ENCODE measurements around the gene SLF2. TPM values are rescaled to one million over a fixed set of nuclear protein-coding genes. Genes with fewer than 3 reads are reported as not detected.

SLF2 gene
- total and polyA plus RNA-seq, 2 of the 8 experiments (the other 6 are each of a cell fraction or from before 2014, with no cell fraction given) = 5.5 to 20.9 TPM

GRCh38 chr10:100886521-100886920, 26.2 kb upstream of the SLF2 start:
- Histone ChIP-seq H2AK5ac (ENCODE audit: low read depth, low read length) (no peak overlapping the region), H3K4me2 (ENCODE audit: insufficient read depth in 1 of 2, low read depth in 2 of 2, low read length in 2 of 2) (no peak overlapping the region), H3K23me2 (ENCODE audit: low read depth, low read length) (no peaks in the 10 kb centered on the region; the same call in 1 of the 2 replicates), H2AFZ (ENCODE audit: low read length) (no peak overlapping the region), H3K14ac (ENCODE audit: insufficient read length) (no peak overlapping the region), H3K27me3 (replicated peaks in 1 of 4; ENCODE audit: control insufficient read depth in 3 of 4, extremely low read depth in 1 of 4, insufficient read depth in 3 of 4, low read length in 3 of 4) (no peaks in the 10 kb centered on the region), H2BK120ac (replicated peaks; ENCODE audit: low read depth, low read length) (no peak overlapping the region), H2BK20ac (ENCODE audit: low read length) (no peak overlapping the region), H3K56ac (replicated peaks; ENCODE audit: insufficient read length, low read depth, low read length) (no peak overlapping the region), H3K23ac (ENCODE audit: insufficient read length) (no peak overlapping the region), H3K4me3 (ENCODE audit: extremely low read depth in 1 of 4, insufficient read depth in 2 of 4, low read depth in 3 of 4, low read length in 4 of 4) (no peak overlapping the region), H3K79me1 (ENCODE audit: low read depth, low read length) (no peaks in the 10 kb centered on the region), H3K4ac (replicated peaks; ENCODE audit: insufficient read length, low read depth, low read length) (no peak overlapping the region), H4K91ac (replicated peaks; ENCODE audit: insufficient read length, low read length) (no peak overlapping the region), H2BK12ac (ENCODE audit: low read depth, low read length) (no peak overlapping the region), H2BK15ac (ENCODE audit: low read length) (no peak overlapping the region), H3K79me2 (ENCODE audit: control insufficient read depth in 1 of 2, insufficient read depth in 2 of 2, low read length in 2 of 2) (no peaks in the 10 kb centered on the region), H3K9me3 (ENCODE audit: insufficient read depth in 2 of 2, low read depth in 1 of 2, low read length in 1 of 2) (no peaks in the 10 kb centered on the region), H2BK5ac (ENCODE audit: low read depth, low read length) (no peak overlapping the region), H4K5ac (ENCODE audit: insufficient read length, low read depth, low read length) (no peak overlapping the region), H4K20me1 (replicated peaks in 1 of 2; ENCODE audit: control insufficient read depth in 1 of 2, insufficient read depth in 2 of 2, low read length in 2 of 2) (no peaks in the 10 kb centered on the region), H3K27ac (ENCODE audit: low read depth, low read length) (no peak overlapping the region), H3K36me3 (ENCODE audit: control insufficient read depth in 2 of 4, insufficient read depth in 4 of 4, low read length in 3 of 4) (no peaks in the 10 kb centered on the region), H3K9ac (replicated peaks in 1 of 4; ENCODE audit: extremely low read depth in 1 of 4, low read depth in 3 of 4, low read length in 3 of 4) (no peak overlapping the region), H3K4me1 (replicated peaks in 1 of 4; ENCODE audit: control insufficient read depth in 3 of 4, insufficient read depth in 4 of 4, low read length in 3 of 4) (peaks cover 0 to 8% (median 3%) of the 10 kb centered on the region in 4 experiments; a peak in 3 of 7 replicates), H3K18ac (ENCODE audit: extremely low read depth, low read length) (no peak overlapping the region), H4K8ac (ENCODE audit: extremely low read depth, insufficient read depth, low read length) (no peak overlapping the region)
- whole genome bisulfite sequencing, 2 experiments (ENCODE audit: extremely low coverage in 1 of 2, insufficient coverage in 1 of 2, insufficient read length in 1 of 2, insufficient replicate concordance in 2 of 2, low coverage in 1 of 2, low lambda C conversion rate in 2 of 2, missing lambda C conversion rate in 1 of 2) = 100% methylated on average over 5 of the region's 5 CpGs; no CpG with 5 or more reads in 1 of the 2 experiments
- TF ChIP-seq KDM1A (IDR thresholded peaks at IDR 0.05; ENCODE audit: borderline replicate concordance, low read length) (no peak), BACH1 (IDR thresholded peaks at IDR 0.05; ENCODE audit: low read length) (no peak), KDM4A (IDR thresholded peaks at IDR 0.05; ENCODE audit: low read depth, low read length, severe bottlenecking) (no peak), TAF1 (IDR thresholded peaks at IDR 0.05; ENCODE audit: low read depth, low read length) (no peak), CBX5 (IDR thresholded peaks at IDR 0.05; ENCODE audit: low read depth, low read length) (no peak), EGR1 (IDR thresholded peaks at IDR 0.05; ENCODE audit: borderline replicate concordance, low read depth, low read length) (no peak), SIN3A (conservative IDR thresholded peaks at IDR 0.05 in 1 of 2, IDR thresholded peaks at IDR 0.05 in 1 of 2; ENCODE audit: low read depth in 1 of 2, low read length in 2 of 2) (no peak), USF2 (IDR thresholded peaks at IDR 0.05; ENCODE audit: low read length) (no peak), RAD21 (IDR thresholded peaks at IDR 0.05 in 1 of 2, conservative IDR thresholded peaks at IDR 0.05 in 1 of 2; ENCODE audit: low read depth in 2 of 2, low read length in 2 of 2) (no peak)
- ChIA-PET POLR2A (ENCODE audit: partially characterized antibody) (no interaction called here), CTCF (ENCODE audit: partially characterized antibody) (interaction anchor here (1.3 to 7.6 kb wide), 4 partner anchors 11 to 158 kb away, joined by 3 to 110 read pairs (median 4); no protein-coding TSS in a partner anchor)
- FAIRE-seq (no peak), DNase-seq (ENCODE audit: low read depth in 1 of 2, low spot score in 2 of 2) (no peak)
